Measurements from ENCODE around the gene SLC16A3. TPM values are rescaled to one million over a fixed set of nuclear protein-coding genes. Genes with fewer than 3 reads are reported as not detected.
"Not testable (repeated sequence)": the region's sequence is repeated elsewhere in the genome, so short reads cannot be mapped to it uniquely, and the experiment has no call there.

The SLC16A3 gene
- total RNA-seq, 1 donor from 2014 or later: 15.6 TPM

GRCh38 chr17:82256242-82256885, 27.5 kb downstream of the SLC16A3 start:
- no peak for TF ChIP-seq CTCF (IDR thresholded peaks at IDR 0.05; ENCODE audit: partially characterized antibody, unreplicated experiment)
- no peak for DNase-seq
- peaks cover 19% of the 10 kb centered on the region for H3K4me1 Mint-ChIP-seq (ENCODE audit: low read depth, unreplicated experiment)
- no peak overlapping the region for H3K27ac Mint-ChIP-seq (ENCODE audit: unreplicated experiment)
- peaks cover 14% of the 10 kb centered on the region for H3K36me3 Mint-ChIP-seq (ENCODE audit: unreplicated experiment)
- H3K4me3 Mint-ChIP-seq (ENCODE audit: unreplicated experiment): no peak overlapping the region
- H3K9me3 Mint-ChIP-seq (ENCODE audit: unreplicated experiment): peaks cover 2% of the 10 kb centered on the region
- H3K27me3 Mint-ChIP-seq (ENCODE audit: unreplicated experiment): peaks cover 11% of the 10 kb centered on the region

GRCh38 chr17:82257473-82257872, 28.6 kb downstream of the SLC16A3 start:
- Mint-ChIP-seq H3K4me3 (ENCODE audit: unreplicated experiment) (no peak overlapping the region), H3K4me1 (ENCODE audit: low read depth, unreplicated experiment) (peaks cover 19% of the 10 kb centered on the region), H3K9me3 (ENCODE audit: unreplicated experiment) (peaks cover 6% of the 10 kb centered on the region), H3K27me3 (ENCODE audit: unreplicated experiment) (peaks cover 14% of the 10 kb centered on the region), H3K27ac (ENCODE audit: unreplicated experiment) (peak overlapping the region; percentile 64), H3K36me3 (ENCODE audit: unreplicated experiment) (peaks cover 14% of the 10 kb centered on the region)
- TF ChIP-seq CTCF (IDR thresholded peaks at IDR 0.05; ENCODE audit: partially characterized antibody, unreplicated experiment): no peak
- peak; percentile 69 for DNase-seq

- H3K9me3 Mint-ChIP-seq (ENCODE audit: unreplicated experiment): peaks cover 8% of the 10 kb centered on the region
- peaks cover 14% of the 10 kb centered on the region for H3K27me3 Mint-ChIP-seq (ENCODE audit: unreplicated experiment)
- TF ChIP-seq CTCF (IDR thresholded peaks at IDR 0.05; ENCODE audit: partially characterized antibody, unreplicated experiment): no peak
- no peak for DNase-seq
- H3K36me3 Mint-ChIP-seq (ENCODE audit: unreplicated experiment): peaks cover 17% of the 10 kb centered on the region
- no peak overlapping the region for H3K4me3 Mint-ChIP-seq (ENCODE audit: unreplicated experiment)
- H3K27ac Mint-ChIP-seq (ENCODE audit: unreplicated experiment): no peak overlapping the region
- peaks cover 20% of the 10 kb centered on the region for H3K4me1 Mint-ChIP-seq (ENCODE audit: low read depth, unreplicated experiment)
Observed at GRCh38 chr17:82258555-82258954, 29.7 kb downstream of the SLC16A3 start.

GRCh38 chr17:82259972-82260961, 31.4 kb downstream of the SLC16A3 start:
- Mint-ChIP-seq H3K27me3 (ENCODE audit: unreplicated experiment) (peaks cover 14% of the 10 kb centered on the region), H3K27ac (ENCODE audit: unreplicated experiment) (peak overlapping the region; percentile 41), H3K4me1 (ENCODE audit: low read depth, unreplicated experiment) (peaks cover 20% of the 10 kb centered on the region), H3K36me3 (ENCODE audit: unreplicated experiment) (peaks cover 17% of the 10 kb centered on the region)
- not testable (repeated sequence) for H3K4me3 Mint-ChIP-seq (ENCODE audit: unreplicated experiment); H3K9me3 Mint-ChIP-seq (ENCODE audit: unreplicated experiment)
- peak; percentile 3 for DNase-seq

GRCh38 chr17:82262344-82262743, 33.5 kb downstream of the SLC16A3 start:
- peaks cover 17% of the 10 kb centered on the region for H3K36me3 Mint-ChIP-seq (ENCODE audit: unreplicated experiment)
- no peak for DNase-seq

More at GRCh38 chr17:82262344-82262743, 33.5 kb downstream of the SLC16A3 start:
- peaks cover 27% of the 10 kb centered on the region for H3K4me1 Mint-ChIP-seq (ENCODE audit: low read depth, unreplicated experiment)
- peaks cover 14% of the 10 kb centered on the region for H3K27me3 Mint-ChIP-seq (ENCODE audit: unreplicated experiment)
- H3K4me3 Mint-ChIP-seq (ENCODE audit: unreplicated experiment): no peak overlapping the region
- H3K27ac Mint-ChIP-seq (ENCODE audit: unreplicated experiment): peak overlapping the region; percentile 59
- H3K9me3 Mint-ChIP-seq (ENCODE audit: unreplicated experiment): peaks cover 8% of the 10 kb centered on the region
- no peak for TF ChIP-seq CTCF (IDR thresholded peaks at IDR 0.05; ENCODE audit: partially characterized antibody, unreplicated experiment)

Data from glutamatergic neuron (in vitro differentiated cells).